Peyer's patch (tissue), 4 donors: ENCODE measurements around the gene SCNN1B.

ENCODE experiments used
- POLR2A ChIP-seq, 2 donors: fragments of 450-650 bp; IDR thresholded peaks; one replicate each; pipeline ENCODE4 v1.5.1; 2017; ENCODE audit warnings: antibody characterized with exemption in 2 of 2, mild to moderate bottlenecking in 2 of 2, moderate library complexity in 2 of 2
- TF ChIP-seq, protein P1 (sequence below), 6 experiments: fragments of 450-650 bp in 4 of 6; fragments of 200-600 bp in 2 of 6; sonication (generic) in 1 of 6; IDR thresholded peaks; one replicate each; pipeline ENCODE4 v1.5.1; 2017 to 2019; ENCODE audit warnings: antibody characterized with exemption in 6 of 6, mild to moderate bottlenecking in 3 of 6, moderate library complexity in 1 of 6

DNA sequence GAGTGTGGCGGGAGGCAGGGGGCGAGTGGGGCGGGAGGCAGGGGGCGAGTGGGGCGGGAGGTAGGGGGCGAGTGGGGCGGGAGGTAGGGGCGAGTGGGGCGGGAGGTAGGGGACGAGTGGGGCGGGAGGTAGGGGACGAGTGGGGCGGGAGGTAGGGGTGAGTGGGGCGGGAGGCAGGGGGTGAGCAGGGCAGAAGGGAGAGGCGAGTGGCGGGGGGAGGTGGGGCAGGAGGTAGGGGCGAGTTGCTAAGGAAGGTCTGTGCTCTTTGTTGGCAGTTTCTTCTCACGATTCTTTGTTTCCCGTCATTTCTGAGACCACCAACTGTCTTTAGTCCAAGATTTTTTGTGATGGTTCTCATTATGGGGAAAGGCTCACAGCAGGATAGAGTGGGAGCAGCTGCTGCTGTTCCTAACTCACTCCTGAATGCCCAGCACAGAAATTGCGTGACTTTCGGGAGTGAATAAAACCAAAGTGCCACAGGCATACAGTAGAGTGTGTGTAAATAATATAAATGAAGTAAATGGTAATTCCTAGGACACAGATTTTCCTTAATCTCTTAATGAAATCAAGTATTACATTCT lies 106.2 kb downstream of the SCNN1B start:
- TF ChIP-seq, protein P1, sequence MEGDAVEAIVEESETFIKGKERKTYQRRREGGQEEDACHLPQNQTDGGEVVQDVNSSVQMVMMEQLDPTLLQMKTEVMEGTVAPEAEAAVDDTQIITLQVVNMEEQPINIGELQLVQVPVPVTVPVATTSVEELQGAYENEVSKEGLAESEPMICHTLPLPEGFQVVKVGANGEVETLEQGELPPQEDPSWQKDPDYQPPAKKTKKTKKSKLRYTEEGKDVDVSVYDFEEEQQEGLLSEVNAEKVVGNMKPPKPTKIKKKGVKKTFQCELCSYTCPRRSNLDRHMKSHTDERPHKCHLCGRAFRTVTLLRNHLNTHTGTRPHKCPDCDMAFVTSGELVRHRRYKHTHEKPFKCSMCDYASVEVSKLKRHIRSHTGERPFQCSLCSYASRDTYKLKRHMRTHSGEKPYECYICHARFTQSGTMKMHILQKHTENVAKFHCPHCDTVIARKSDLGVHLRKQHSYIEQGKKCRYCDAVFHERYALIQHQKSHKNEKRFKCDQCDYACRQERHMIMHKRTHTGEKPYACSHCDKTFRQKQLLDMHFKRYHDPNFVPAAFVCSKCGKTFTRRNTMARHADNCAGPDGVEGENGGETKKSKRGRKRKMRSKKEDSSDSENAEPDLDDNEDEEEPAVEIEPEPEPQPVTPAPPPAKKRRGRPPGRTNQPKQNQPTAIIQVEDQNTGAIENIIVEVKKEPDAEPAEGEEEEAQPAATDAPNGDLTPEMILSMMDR (IDR thresholded peaks at IDR 0.05) = no peak
- no peak for TF ChIP-seq POLR2A (IDR thresholded peaks at IDR 0.05)
